AG09319 (cell line): ENCODE data around the gene NECAB3.
"Not testable (repeated sequence)": the region's sequence is repeated elsewhere in the genome, so short reads cannot be mapped to it uniquely, and the experiment has no call there.

Experiments
- DNase-seq: peaks from one replicate; pipeline ENCODE4 v3.0.0-alpha.2; 2010; ENCODE audit warnings: low read depth; ENCODE audit errors: extremely low read depth
- TF ChIP-seq, protein P1 (sequence below): IDR thresholded peaks from 2 replicates; pipeline ENCODE4 v1.5.1; 2011; ENCODE audit warnings: low read depth, mild to moderate bottlenecking, inconsistent platforms, low read length, moderate library complexity

The NECAB3 gene

DNA sequence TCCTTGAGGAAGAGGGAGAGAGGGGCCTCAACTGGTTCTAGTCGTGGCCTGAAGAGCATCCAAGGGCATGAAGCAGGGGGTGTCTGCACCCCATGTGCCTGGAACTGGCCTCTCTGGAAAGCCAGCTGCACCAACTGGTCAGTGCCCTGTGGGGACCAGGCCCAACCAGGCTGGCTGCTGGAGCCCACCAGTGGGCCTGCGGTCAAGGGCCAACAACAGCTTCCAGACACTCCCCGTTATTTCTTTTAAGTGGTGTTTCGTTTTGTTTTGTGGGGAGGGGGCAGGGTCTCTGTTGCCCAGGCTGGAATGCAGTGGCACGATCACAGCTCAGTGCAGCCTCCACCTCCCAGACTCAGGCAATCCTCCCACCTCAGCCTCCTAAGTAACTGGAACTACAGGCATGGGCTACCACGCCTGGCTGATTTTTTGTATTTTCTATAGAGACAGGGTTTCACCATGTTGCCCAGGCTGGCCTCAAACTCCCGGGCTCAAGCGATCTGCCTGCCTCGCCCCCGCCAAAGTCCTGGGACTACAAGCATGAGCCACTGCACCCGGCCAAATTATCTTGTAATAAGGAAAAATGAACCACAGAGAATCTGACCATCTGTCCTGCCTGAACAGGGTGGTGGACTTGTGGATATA is 24.0 kb downstream of the NECAB3 start:
- TF ChIP-seq, protein P1, sequence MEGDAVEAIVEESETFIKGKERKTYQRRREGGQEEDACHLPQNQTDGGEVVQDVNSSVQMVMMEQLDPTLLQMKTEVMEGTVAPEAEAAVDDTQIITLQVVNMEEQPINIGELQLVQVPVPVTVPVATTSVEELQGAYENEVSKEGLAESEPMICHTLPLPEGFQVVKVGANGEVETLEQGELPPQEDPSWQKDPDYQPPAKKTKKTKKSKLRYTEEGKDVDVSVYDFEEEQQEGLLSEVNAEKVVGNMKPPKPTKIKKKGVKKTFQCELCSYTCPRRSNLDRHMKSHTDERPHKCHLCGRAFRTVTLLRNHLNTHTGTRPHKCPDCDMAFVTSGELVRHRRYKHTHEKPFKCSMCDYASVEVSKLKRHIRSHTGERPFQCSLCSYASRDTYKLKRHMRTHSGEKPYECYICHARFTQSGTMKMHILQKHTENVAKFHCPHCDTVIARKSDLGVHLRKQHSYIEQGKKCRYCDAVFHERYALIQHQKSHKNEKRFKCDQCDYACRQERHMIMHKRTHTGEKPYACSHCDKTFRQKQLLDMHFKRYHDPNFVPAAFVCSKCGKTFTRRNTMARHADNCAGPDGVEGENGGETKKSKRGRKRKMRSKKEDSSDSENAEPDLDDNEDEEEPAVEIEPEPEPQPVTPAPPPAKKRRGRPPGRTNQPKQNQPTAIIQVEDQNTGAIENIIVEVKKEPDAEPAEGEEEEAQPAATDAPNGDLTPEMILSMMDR = no peak
- no peak for DNase-seq

DNA sequence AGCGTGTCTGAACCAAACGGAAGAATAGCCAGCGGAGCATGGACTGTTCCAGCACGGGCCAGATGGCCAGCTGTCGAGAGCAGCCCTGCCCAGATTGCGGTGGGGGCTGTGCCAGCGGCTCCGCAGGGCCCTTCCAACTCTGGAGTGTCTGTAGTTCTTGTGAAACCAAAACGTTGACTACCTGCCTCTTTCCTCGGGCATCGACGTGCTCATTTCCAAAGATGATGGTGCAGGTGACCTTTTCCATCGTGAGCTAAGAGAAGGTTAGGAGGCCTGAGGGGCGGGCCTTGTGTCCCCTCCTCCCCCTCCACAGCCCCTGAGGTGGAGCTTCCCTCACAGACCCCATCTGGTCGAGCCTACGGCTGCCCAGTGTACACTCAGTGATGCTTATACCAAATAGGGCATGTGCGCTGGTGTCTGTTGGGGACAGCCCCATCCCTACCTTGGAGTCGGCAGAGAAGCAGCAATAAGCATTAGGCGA is 25.0 kb downstream of the NECAB3 start:
- TF ChIP-seq, protein P1 = no peak
- DNase-seq = no peak

- TF ChIP-seq, protein P1 = no peak
- DNase-seq = no peak
Measured at GRCh38 chr20:33648396-33649004, 25.7 kb downstream of the NECAB3 start.

DNA sequence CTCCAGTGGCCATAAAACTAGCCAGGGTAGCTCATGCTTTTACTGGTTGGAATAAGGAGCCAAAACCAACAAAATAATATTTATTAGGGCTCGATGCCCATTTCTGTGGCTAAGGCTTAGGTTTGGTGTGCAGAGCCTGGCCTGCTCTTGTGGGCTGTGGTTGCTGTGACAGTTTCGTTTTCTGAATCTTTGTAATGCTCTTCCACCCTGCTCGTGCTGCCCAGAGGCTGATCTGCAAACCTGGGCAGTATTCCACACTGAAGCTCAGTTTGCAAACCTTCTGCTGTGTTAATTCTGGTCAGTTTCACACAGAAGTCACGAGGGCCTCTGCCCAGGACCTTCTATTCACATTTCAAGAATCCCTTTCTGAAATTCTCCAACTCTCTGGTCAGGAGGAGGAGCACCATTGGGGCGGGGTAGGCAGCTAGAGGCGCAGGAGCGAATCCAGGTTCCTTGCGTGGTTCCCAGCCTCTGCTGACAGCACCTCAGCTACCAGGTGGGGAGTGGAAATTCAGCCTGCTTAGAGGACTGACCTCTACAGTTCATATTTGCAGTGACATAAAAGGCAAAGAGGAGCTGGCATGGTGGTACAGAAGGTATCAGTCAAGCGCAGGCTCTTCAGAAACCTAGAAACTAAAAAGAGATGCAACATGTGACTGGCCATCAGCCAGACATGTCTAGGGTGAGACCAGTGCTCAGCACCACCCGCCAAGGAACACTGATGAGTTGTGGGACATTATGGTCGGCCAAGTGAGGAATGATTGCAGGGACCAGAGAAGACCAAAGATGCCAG is 26.4 kb downstream of the NECAB3 start:
- TF ChIP-seq, protein P1 = no peak
- DNase-seq = peak; percentile 38

- not testable (repeated sequence) for DNase-seq
Measured at GRCh38 chr20:33646959-33647602, 27.1 kb downstream of the NECAB3 start.

GRCh38 chr20:33646191-33646590 is 28.0 kb downstream of the NECAB3 start:
- DNase-seq = no peak
- TF ChIP-seq, protein P1 = no peak

DNA sequence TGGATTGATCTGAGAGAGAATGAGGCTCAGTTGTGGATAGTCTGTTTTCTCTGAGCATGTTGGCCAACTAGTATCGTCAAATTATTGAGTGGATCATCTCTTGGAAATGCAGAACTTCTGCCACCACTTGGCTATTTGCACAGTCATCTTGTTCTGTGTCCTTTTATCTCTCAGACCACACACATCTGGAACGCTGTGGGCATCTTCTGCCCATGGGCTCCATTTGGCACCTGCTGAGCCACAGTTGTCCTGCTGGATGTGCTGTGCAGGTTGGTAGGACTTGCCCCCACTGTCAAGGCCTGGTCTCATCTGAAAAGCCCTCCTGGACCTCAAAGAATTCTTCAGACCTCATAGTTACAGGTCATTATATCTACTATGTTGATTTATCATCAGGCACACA is 28.8 kb downstream of the NECAB3 start:
- no peak for DNase-seq
- TF ChIP-seq, protein P1 = no peak
